OCI-LY7 (cell line): Measurements from ENCODE around the gene MACROD1. TPM values are rescaled to one million over a fixed set of nuclear protein-coding genes. Genes with fewer than 3 reads are reported as not detected.
A peak's percentile ranks its signal among the peaks of the same experiment; 100 is the strongest.

Source experiments
- Bru-seq: library from RNA; stranded (reverse); fragments of 400-500 nt; gene quantifications from one replicate; lab custom pipeline; 2021; lab: Mats Ljungman, UMichigan
- BruChase-seq, 2 experiments: library from RNA; stranded (reverse); fragments of 400-500 nt; gene quantifications; one replicate each; lab custom pipeline; 2021; lab: Mats Ljungman, UMichigan
- BruUV-seq: library from RNA; stranded (reverse); fragments of 400-500 nt; replicated peaks from 2 replicates; lab custom pipeline; 2021; lab: Mats Ljungman, UMichigan
- CTCF ChIA-PET: fragments of 300-600 bp; sonication (Branson Sonifier 250); formaldehyde crosslinking; loops from one replicate; lab custom pipeline; 2022; ENCODE audit warnings: antibody characterized with exemption; ENCODE audit not compliant: unreplicated experiment; lab: Charles Lee
- POLR2A ChIA-PET: fragments of 300-600 bp; sonication (Branson Sonifier 250); formaldehyde crosslinking; loops from one replicate; lab custom pipeline; 2022; ENCODE audit warnings: antibody characterized with exemption; lab: Charles Lee
- DNase-seq: peaks from one replicate; pipeline ENCODE4 v3.0.0-alpha.2; 2015; ENCODE audit warnings: low spot score
- H2AFZ ChIP-seq: fragments of 200-600 bp; sonication (generic), shearing (Covaris generic); 2 replicates; pipeline ENCODE4 v1.6.1; 2014; ENCODE audit warnings: mild to moderate bottlenecking, antibody characterized with exemption, low read length, moderate library complexity
- H3K27ac ChIP-seq: fragments of 200-600 bp; sonication (generic); 2 replicates; pipeline ENCODE4 v1.5.1; 2014; ENCODE audit warnings: mixed run types, low read depth, mild to moderate bottlenecking, moderate library complexity, low read length, inconsistent platforms; ENCODE audit not compliant: poor library complexity, severe bottlenecking
- H3K36me3 ChIP-seq: fragments of 200-600 bp; sonication (generic); 2 replicates; pipeline ENCODE4 v1.6.1; 2014; ENCODE audit warnings: mild to moderate bottlenecking, antibody characterized with exemption, low read length, moderate library complexity, mixed read lengths; ENCODE audit not compliant: insufficient read depth
- H3K4me1 ChIP-seq: fragments of 200-600 bp; sonication (generic); 2 replicates; pipeline ENCODE4 v1.5.1; 2014; ENCODE audit warnings: mild to moderate bottlenecking, low read length; ENCODE audit not compliant: insufficient read depth, poor library complexity, severe bottlenecking
- H3K4me2 ChIP-seq: fragments of 200-600 bp; sonication (generic); 2 replicates; pipeline ENCODE4 v1.6.1; 2014; ENCODE audit warnings: mild to moderate bottlenecking, low read length
- H3K4me3 ChIP-seq: fragments of 200-600 bp; sonication (generic); 2 replicates; pipeline ENCODE4 v1.5.1; 2014; ENCODE audit warnings: mild to moderate bottlenecking, low read depth, low read length; ENCODE audit not compliant: poor library complexity, severe bottlenecking
- H3K79me2 ChIP-seq: fragments of 200-600 bp; sonication (generic); 2 replicates; pipeline ENCODE4 v1.6.1; 2016; ENCODE audit warnings: low read depth, mild to moderate bottlenecking, low read length, moderate library complexity, mixed read lengths; ENCODE audit not compliant: insufficient read depth
- H3K9me2 ChIP-seq: fragments of 200-600 bp; sonication (generic); 2 replicates; pipeline ENCODE4 v1.6.1; 2016; ENCODE audit warnings: mild to moderate bottlenecking, low read length, mixed read lengths; ENCODE audit not compliant: insufficient read depth
- H3K9me3 ChIP-seq: fragments of 200-600 bp; sonication (generic); 2 replicates; pipeline ENCODE4 v1.6.1; 2014; ENCODE audit warnings: mild to moderate bottlenecking, mixed run types, low read length, mixed read lengths
- H4K20me1 ChIP-seq: fragments of 200-600 bp; sonication (generic); 2 replicates; pipeline ENCODE4 v1.6.1; 2014; ENCODE audit warnings: mild to moderate bottlenecking, antibody characterized with exemption, low read length, moderate library complexity, mixed read lengths; ENCODE audit not compliant: insufficient read depth
- EZH2phosphoT487 ChIP-seq: fragments of 200-600 bp; sonication (generic); IDR thresholded peaks from 2 replicates; pipeline ENCODE4 v1.6.1; 2018; ENCODE audit warnings: low read depth, borderline replicate concordance, mild to moderate bottlenecking, mixed run types, antibody characterized with exemption, low read length, moderate library complexity, mixed read lengths
- intact Hi-C: fragments of 100-400 bp; cut with micrococcal nuclease; formaldehyde crosslinking; loops from one replicate; pipeline ENCODE4 v1.10.0; 2022; ENCODE audit not compliant: unreplicated experiment
- long read RNA-seq: library from polyadenylated mRNA; stranded (forward); transcript quantifications from one replicate; pipeline ENCODE4 v2.0.0, GENCODE V29; 2022
- total RNA-seq, 2 experiments: library from RNA; depleted of rRNA in 1 of 2; stranded (reverse); fragments of >200 nt in 1 of 2; shearing (Covaris generic) in 1 of 2; gene quantifications; 2 replicates each; pipeline ENCODE4 v1.2.3, GENCODE V29; 2014 to 2022
- TF ChIP-seq, protein P1 (sequence below): fragments of 200-600 bp; sonication (generic); conservative IDR thresholded peaks from 2 replicates; pipeline ENCODE4 v1.5.1; 2014; ENCODE audit warnings: mild to moderate bottlenecking, antibody characterized with exemption, low read length, moderate library complexity, mixed read lengths

The MACROD1 gene, protein sequence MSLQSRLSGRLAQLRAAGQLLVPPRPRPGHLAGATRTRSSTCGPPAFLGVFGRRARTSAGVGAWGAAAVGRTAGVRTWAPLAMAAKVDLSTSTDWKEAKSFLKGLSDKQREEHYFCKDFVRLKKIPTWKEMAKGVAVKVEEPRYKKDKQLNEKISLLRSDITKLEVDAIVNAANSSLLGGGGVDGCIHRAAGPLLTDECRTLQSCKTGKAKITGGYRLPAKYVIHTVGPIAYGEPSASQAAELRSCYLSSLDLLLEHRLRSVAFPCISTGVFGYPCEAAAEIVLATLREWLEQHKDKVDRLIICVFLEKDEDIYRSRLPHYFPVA
- total RNA-seq (2014; rRNA removed; shearing (Covaris generic)) (24.8 and 25.4 TPM in 2 replicates), total RNA-seq (2022) (14.4 and 14.7 TPM in 2 replicates), Bru-seq, nascent RNA (percentile 33 among the genes with signal in this experiment), BruChase-seq, experiment 1, labeled RNA remaining after a 6-hour chase (percentile 46 among the genes with signal in this experiment), BruChase-seq, experiment 2, labeled RNA remaining after a 2-hour chase (percentile 40 among the genes with signal in this experiment)
- long read RNA-seq, transcript MACROD1-201 (11 exons, 1,205 nt), result major isoform, 17 of 33 reads
- long read RNA-seq, partial matches to known transcripts, result 4 of 33 reads
- long read RNA-seq, other reads (novel, unspliced or antisense), result 11 of 33 reads

DNA sequence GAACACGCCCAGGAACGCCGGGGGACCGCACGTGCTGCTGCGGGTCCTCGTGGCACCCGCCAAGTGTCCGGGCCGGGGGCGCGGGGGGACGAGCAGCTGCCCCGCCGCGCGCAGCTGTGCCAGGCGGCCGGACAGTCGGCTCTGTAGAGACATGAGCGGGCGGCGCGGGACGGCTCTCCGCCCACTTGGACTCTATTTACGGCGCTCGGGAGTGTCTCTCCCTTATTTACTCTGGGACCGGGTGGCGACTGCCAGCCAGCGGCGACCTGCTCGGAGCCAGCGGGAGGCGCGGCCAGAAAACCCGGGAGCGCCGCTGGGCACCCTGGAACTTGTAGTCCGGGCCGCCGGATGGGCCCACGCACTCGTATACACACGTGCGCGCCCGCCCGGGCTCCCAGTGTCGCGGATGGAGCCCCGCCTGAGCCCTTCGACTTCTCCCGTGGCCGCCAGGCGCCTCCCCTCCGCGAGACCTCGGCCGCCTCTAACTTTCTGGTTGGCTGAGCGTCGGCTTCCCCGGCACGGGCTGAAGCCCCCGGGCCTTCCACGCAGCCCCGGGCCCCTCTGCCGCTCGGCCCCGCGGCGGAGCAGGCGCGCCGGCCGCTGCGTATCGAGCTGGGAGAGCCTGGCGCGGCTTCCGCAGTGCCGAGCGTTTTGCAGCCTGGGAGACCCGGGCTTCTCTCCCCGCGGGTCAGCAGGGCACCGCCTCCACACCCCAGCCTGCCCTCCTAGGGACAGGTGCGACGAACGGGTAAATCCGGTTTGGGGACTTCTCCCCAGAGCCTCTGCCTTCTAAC is at the start of gene MACROD1:
TSS of gene MACROD1 (minus strand) at position 272 of the 794 bp plus-strand sequence. CDS start at position 153, 119 bp downstream.
- POLR2A ChIA-PET, result interaction anchor here (0.7 kb wide), 2 partner anchors 14 to 407 kb away, joined by 3 to 5 read pairs; no protein-coding TSS in a partner anchor
- no peaks in the 10 kb centered on the region for H3K36me3 ChIP-seq
- no peaks in the 10 kb centered on the region for H3K79me2 ChIP-seq
- peak within 1 kb of the TSS; percentile 91 for H2AFZ ChIP-seq
- H3K4me3 ChIP-seq, result peak within 1 kb of the TSS; percentile 67
- CTCF ChIA-PET, result no interaction called here
- H3K27ac ChIP-seq, result no peak within 1 kb of the TSS
- H4K20me1 ChIP-seq, result no peaks in the 10 kb centered on the region
- peak within 1 kb of the TSS; percentile 63 for H3K4me2 ChIP-seq
- intact Hi-C loops, result no loop called here
- H3K4me1 ChIP-seq, result peaks cover 19% of the 10 kb centered on the region
- no TSS peak for BruUV-seq
- peak; percentile 57 for DNase-seq
- no peaks in the 10 kb centered on the region for H3K9me3 ChIP-seq
- no peaks in the 10 kb centered on the region for H3K9me2 ChIP-seq
- TF ChIP-seq EZH2phosphoT487, result no peak
- TF ChIP-seq, protein P1, sequence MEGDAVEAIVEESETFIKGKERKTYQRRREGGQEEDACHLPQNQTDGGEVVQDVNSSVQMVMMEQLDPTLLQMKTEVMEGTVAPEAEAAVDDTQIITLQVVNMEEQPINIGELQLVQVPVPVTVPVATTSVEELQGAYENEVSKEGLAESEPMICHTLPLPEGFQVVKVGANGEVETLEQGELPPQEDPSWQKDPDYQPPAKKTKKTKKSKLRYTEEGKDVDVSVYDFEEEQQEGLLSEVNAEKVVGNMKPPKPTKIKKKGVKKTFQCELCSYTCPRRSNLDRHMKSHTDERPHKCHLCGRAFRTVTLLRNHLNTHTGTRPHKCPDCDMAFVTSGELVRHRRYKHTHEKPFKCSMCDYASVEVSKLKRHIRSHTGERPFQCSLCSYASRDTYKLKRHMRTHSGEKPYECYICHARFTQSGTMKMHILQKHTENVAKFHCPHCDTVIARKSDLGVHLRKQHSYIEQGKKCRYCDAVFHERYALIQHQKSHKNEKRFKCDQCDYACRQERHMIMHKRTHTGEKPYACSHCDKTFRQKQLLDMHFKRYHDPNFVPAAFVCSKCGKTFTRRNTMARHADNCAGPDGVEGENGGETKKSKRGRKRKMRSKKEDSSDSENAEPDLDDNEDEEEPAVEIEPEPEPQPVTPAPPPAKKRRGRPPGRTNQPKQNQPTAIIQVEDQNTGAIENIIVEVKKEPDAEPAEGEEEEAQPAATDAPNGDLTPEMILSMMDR, result no peak

DNA sequence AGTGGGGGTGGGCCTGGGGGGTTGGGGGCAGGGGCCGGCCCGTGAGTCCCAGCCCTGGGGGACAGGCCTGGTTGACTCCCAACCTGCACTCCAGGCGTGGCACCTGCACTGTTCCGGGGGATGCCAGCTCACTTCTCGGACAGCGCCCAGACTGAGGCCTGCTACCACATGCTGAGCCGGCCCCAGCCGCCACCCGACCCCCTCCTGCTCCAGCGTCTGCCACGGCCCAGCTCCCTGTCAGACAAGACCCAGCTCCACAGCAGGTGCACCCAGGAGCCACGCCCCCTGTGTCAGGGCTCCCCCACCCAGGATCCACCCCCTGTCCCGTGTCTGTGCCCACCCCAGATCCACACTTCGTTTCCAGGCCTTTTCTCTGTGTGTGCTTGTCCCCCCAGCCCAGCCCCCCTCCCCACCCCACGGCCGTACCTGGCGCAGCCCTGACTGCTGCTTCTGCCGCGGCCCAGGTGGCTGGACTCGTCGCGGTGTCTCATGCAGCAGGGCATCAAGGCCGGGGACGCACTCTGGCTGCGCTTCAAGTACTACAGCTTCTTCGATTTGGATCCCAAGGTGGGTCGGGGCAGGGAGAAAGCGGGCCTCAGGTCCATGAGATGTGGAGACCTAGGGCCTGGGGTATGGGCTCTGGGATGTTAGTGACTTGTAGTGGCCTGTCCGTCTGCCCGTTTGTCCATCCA is 45.4 kb upstream of the MACROD1 start:
- ChIA-PET POLR2A (no interaction called here), CTCF (interaction anchor here (0.6 kb wide), 1 partner anchor 90 kb away, joined by 6 read pairs; no protein-coding TSS in a partner anchor)
- no peak overlapping the region for H3K27ac ChIP-seq
- H4K20me1 ChIP-seq, result no peaks in the 10 kb centered on the region
- no peak overlapping the region for H3K4me3 ChIP-seq
- intact Hi-C loops, result no loop called here
- peaks cover 13% of the 10 kb centered on the region; the same call in 1 of the 2 replicates for H3K79me2 ChIP-seq
- DNase-seq, result no peak
- no peaks in the 10 kb centered on the region for H3K9me2 ChIP-seq
- TF ChIP-seq EZH2phosphoT487, result no peak
- TF ChIP-seq, protein P1, result no peak
- peaks cover 16% of the 10 kb centered on the region for H3K4me1 ChIP-seq
- H2AFZ ChIP-seq, result no peak overlapping the region
- no TSS peak for BruUV-seq
- H3K4me2 ChIP-seq, result no peak overlapping the region
- no peaks in the 10 kb centered on the region for H3K9me3 ChIP-seq
- H3K36me3 ChIP-seq, result peaks cover 83% of the 10 kb centered on the region
